HepG2 (cell line): ENCODE results near the gene FGGY. TPM values are rescaled to one million over a fixed set of nuclear protein-coding genes. Genes with fewer than 3 reads are reported as not detected.

Source experiments
- AGO2 ChIP-seq: fragments of 200-400 bp; formaldehyde crosslinking; optimal IDR thresholded peaks from 2 replicates; pipeline ENCODE3; 2017; ENCODE audit warnings: mild to moderate bottlenecking, low read depth, low read length, moderate library complexity
- BORCS8-MEF2B ChIP-seq: sonication (generic); formaldehyde crosslinking; IDR thresholded peaks from 2 replicates; pipeline ENCODE4 v1.8.0; 2022; ENCODE audit warnings: mild to moderate bottlenecking, missing genetic modification reagents
- ETV5 ChIP-seq: IDR thresholded peaks from 2 replicates; pipeline ENCODE4 v1.6.1; 2018; ENCODE audit warnings: missing biosample characterization, missing genetic modification reagents, inconsistent platforms, borderline replicate concordance
- FLYWCH1 ChIP-seq: sonication (generic); formaldehyde crosslinking; IDR thresholded peaks from 2 replicates; pipeline ENCODE4 v1.8.1; 2023; ENCODE audit warnings: mild to moderate bottlenecking, missing genetic modification reagents
- FOXJ3 ChIP-seq: sonication (generic); formaldehyde crosslinking; IDR thresholded peaks from 2 replicates; pipeline ENCODE4 v1.4.0; 2020; ENCODE audit warnings: missing genetic modification reagents, mild to moderate bottlenecking, borderline replicate concordance
- IKZF4 ChIP-seq: sonication (generic); formaldehyde crosslinking; IDR thresholded peaks from 2 replicates; pipeline ENCODE4 v1.5.1; 2020; ENCODE audit warnings: borderline replicate concordance, mild to moderate bottlenecking, low read depth, missing genetic modification reagents; ENCODE audit errors: not compliant biosample characterization
- ISX ChIP-seq: sonication (generic); formaldehyde crosslinking; conservative IDR thresholded peaks from 2 replicates; pipeline ENCODE4 v1.5.0; 2020; ENCODE audit warnings: missing genetic modification reagents
- MAFG ChIP-seq: sonication (generic); formaldehyde crosslinking; IDR thresholded peaks from 2 replicates; pipeline ENCODE4 v1.5.1; 2020; ENCODE audit warnings: mild to moderate bottlenecking, missing genetic modification reagents
- MEF2D ChIP-seq: sonication (generic); formaldehyde crosslinking; IDR thresholded peaks from 2 replicates; pipeline ENCODE4 v1.5.1; 2020; ENCODE audit warnings: mild to moderate bottlenecking, missing genetic modification reagents
- RFXANK ChIP-seq: IDR thresholded peaks from 2 replicates; pipeline ENCODE4 v1.6.1; 2016
- SNRNP70 ChIP-seq: fragments of 200-400 bp; formaldehyde crosslinking; IDR thresholded peaks from 2 replicates; pipeline ENCODE4 v1.6.1; 2017; ENCODE audit warnings: mild to moderate bottlenecking, low read depth, low read length, moderate library complexity
- SP140L ChIP-seq: sonication (generic); formaldehyde crosslinking; IDR thresholded peaks from 2 replicates; pipeline ENCODE4 v1.4.0; 2020; ENCODE audit warnings: missing genetic modification reagents, borderline replicate concordance
- ZIK1 ChIP-seq: sonication (generic); formaldehyde crosslinking; IDR thresholded peaks from 2 replicates; pipeline ENCODE4 v1.5.0; 2020; ENCODE audit warnings: mild to moderate bottlenecking, low read depth, missing genetic modification reagents, borderline replicate concordance
- ZNF547 ChIP-seq: sonication (generic); formaldehyde crosslinking; IDR thresholded peaks from 2 replicates; pipeline ENCODE4 v1.5.1; 2020; ENCODE audit warnings: mild to moderate bottlenecking, missing genetic modification reagents
- ZNF703 ChIP-seq: sonication (generic); formaldehyde crosslinking; IDR thresholded peaks from 2 replicates; pipeline ENCODE4 v1.5.1; 2020; ENCODE audit warnings: missing genetic modification reagents, mild to moderate bottlenecking, moderate library complexity, borderline replicate concordance
- ZSCAN20 ChIP-seq: sonication (generic); formaldehyde crosslinking; IDR thresholded peaks from 2 replicates; pipeline ENCODE4 v1.4.0; 2020; ENCODE audit warnings: missing genetic modification reagents, mild to moderate bottlenecking, borderline replicate concordance
- ZSCAN21 ChIP-seq: sonication (generic); formaldehyde crosslinking; IDR thresholded peaks from 2 replicates; pipeline ENCODE4 v1.8.0; 2022; ENCODE audit warnings: mild to moderate bottlenecking, missing genetic modification reagents, moderate library complexity, borderline replicate concordance
- ZSCAN31 ChIP-seq: sonication (generic); formaldehyde crosslinking; IDR thresholded peaks from 2 replicates; pipeline ENCODE4 v1.5.0; 2020; ENCODE audit warnings: low read depth, mild to moderate bottlenecking, missing genetic modification reagents
- polyA plus RNA-seq, 8 experiments: library from polyadenylated mRNA; depleted of rRNA in 3 of 8; stranded (reverse) in 7 of 8; unstranded in 1 of 8; fragments of >200 nt; fragmentation: Illumina TruSeq in 4 of 8; extraction: Trizol in 4 of 8; gene quantifications; 2 replicates each; pipeline versions ENCODE4 v1.2.1 to v1.2.3, GENCODE V29; 2011 to 2016; ENCODE audit warnings: low read depth in 4 of 8, missing spikeins in 1 of 8, mixed read lengths in 1 of 8; ENCODE audit not compliant: insufficient read depth in 1 of 8
- total RNA-seq, 5 experiments: library from RNA; depleted of rRNA; stranded (reverse); fragments of >200 nt; fragmentation: Illumina TruSeq; extraction: Trizol; gene quantifications; 2 replicates each; pipeline ENCODE4 v1.2.3, GENCODE V29; 2016; ENCODE audit warnings: low read depth in 1 of 5
- TF ChIP-seq, protein P1 (sequence below): sonication (generic); formaldehyde crosslinking; IDR thresholded peaks from 2 replicates; pipeline ENCODE4 v1.9.0; 2021; ENCODE audit warnings: missing genetic modification reagents, borderline replicate concordance
- TF ChIP-seq, protein P2 (sequence below): sonication (generic); formaldehyde crosslinking; IDR thresholded peaks from 2 replicates; pipeline ENCODE4 v1.4.0; 2020; ENCODE audit warnings: mild to moderate bottlenecking, missing genetic modification reagents
- TF ChIP-seq, protein P3 (sequence below): sonication (generic); formaldehyde crosslinking; IDR thresholded peaks from 2 replicates; pipeline ENCODE4 v1.4.0; 2020; ENCODE audit warnings: missing genetic modification reagents
- TF ChIP-seq, protein P4 (sequence below): sonication (generic); formaldehyde crosslinking; IDR thresholded peaks from 2 replicates; pipeline ENCODE4 v1.5.0; 2020; ENCODE audit warnings: missing genetic modification reagents, mild to moderate bottlenecking, borderline replicate concordance

FGGY gene
- total and polyA plus RNA-seq, 2 of the 13 experiments (the other 11 are each of a cell fraction or from before 2014, with no cell fraction given) = 15.7 to 27.5 TPM

DNA sequence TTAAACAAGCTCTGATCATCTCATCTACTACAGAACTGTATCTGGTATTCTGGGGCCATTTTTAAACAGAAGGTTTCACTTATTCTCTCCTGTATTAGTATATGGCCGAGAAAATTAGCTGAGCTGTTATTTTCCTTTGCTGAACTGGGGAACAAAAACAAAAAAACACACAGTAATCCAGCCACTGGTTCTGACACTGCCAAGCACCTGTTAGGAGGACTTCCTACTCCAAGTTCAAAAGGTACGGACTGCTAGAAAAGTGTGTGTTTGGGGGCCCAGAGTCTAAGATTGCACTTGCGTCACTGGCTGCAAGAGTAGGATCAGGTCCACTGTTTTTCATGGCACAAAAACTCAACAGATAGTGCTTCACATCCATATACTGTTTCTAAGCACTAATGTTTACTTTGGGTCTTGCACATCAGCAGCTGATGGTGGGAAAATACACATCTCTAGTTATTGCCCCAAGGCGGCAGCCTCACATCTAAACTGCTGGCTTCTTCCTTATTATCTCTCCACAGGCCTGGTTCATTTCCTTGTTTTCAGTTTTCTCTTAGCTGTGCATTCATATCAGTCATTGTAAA lies 226.1 kb downstream of the FGGY start (continued):
- TF ChIP-seq ZNF547 (CRISPR knock-in tag) (no peak), FLYWCH1 (CRISPR knock-in tag) (no peak), MEF2D (0 out of 2 replicates have a peak, but pooled peaks have one; percentile 21), MAFG (no peak), ZSCAN21 (0 out of 2 replicates have a peak, but pooled peaks have one; percentile 19), ISX (CRISPR knock-in tag) (no peak), ZSCAN20 (no peak), BORCS8-MEF2B (CRISPR knock-in tag) (no peak), RFXANK (CRISPR knock-in tag) (no peak), SNRNP70 (no peak), FOXJ3 (CRISPR knock-in tag) (peak; percentile 34; the same call in 1 of the 2 replicates), ETV5 (CRISPR knock-in tag) (peak; percentile 39; the same call in 1 of the 2 replicates), IKZF4 (no peak), ZNF703 (no peak), SP140L (CRISPR knock-in tag) (no peak), AGO2 (no peak), ZSCAN31 (CRISPR knock-in tag) (no peak), ZIK1 (no peak)
- TF ChIP-seq, protein P1, sequence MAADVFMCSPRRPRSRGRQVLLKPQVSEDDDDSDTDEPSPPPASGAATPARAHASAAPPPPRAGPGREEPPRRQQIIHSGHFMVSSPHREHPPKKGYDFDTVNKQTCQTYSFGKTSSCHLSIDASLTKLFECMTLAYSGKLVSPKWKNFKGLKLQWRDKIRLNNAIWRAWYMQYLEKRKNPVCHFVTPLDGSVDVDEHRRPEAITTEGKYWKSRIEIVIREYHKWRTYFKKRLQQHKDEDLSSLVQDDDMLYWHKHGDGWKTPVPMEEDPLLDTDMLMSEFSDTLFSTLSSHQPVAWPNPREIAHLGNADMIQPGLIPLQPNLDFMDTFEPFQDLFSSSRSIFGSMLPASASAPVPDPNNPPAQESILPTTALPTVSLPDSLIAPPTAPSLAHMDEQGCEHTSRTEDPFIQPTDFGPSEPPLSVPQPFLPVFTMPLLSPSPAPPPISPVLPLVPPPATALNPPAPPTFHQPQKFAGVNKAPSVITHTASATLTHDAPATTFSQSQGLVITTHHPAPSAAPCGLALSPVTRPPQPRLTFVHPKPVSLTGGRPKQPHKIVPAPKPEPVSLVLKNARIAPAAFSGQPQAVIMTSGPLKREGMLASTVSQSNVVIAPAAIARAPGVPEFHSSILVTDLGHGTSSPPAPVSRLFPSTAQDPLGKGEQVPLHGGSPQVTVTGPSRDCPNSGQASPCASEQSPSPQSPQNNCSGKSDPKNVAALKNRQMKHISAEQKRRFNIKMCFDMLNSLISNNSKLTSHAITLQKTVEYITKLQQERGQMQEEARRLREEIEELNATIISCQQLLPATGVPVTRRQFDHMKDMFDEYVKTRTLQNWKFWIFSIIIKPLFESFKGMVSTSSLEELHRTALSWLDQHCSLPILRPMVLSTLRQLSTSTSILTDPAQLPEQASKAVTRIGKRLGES (CRISPR knock-in tag) = no peak
- TF ChIP-seq, protein P2, sequence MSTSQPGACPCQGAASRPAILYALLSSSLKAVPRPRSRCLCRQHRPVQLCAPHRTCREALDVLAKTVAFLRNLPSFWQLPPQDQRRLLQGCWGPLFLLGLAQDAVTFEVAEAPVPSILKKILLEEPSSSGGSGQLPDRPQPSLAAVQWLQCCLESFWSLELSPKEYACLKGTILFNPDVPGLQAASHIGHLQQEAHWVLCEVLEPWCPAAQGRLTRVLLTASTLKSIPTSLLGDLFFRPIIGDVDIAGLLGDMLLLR (CRISPR knock-in tag) = no peak
- TF ChIP-seq, protein P3, sequence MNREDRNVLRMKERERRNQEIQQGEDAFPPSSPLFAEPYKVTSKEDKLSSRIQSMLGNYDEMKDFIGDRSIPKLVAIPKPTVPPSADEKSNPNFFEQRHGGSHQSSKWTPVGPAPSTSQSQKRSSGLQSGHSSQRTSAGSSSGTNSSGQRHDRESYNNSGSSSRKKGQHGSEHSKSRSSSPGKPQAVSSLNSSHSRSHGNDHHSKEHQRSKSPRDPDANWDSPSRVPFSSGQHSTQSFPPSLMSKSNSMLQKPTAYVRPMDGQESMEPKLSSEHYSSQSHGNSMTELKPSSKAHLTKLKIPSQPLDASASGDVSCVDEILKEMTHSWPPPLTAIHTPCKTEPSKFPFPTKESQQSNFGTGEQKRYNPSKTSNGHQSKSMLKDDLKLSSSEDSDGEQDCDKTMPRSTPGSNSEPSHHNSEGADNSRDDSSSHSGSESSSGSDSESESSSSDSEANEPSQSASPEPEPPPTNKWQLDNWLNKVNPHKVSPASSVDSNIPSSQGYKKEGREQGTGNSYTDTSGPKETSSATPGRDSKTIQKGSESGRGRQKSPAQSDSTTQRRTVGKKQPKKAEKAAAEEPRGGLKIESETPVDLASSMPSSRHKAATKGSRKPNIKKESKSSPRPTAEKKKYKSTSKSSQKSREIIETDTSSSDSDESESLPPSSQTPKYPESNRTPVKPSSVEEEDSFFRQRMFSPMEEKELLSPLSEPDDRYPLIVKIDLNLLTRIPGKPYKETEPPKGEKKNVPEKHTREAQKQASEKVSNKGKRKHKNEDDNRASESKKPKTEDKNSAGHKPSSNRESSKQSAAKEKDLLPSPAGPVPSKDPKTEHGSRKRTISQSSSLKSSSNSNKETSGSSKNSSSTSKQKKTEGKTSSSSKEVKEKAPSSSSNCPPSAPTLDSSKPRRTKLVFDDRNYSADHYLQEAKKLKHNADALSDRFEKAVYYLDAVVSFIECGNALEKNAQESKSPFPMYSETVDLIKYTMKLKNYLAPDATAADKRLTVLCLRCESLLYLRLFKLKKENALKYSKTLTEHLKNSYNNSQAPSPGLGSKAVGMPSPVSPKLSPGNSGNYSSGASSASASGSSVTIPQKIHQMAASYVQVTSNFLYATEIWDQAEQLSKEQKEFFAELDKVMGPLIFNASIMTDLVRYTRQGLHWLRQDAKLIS (CRISPR knock-in tag) = no peak
- TF ChIP-seq, protein P4, sequence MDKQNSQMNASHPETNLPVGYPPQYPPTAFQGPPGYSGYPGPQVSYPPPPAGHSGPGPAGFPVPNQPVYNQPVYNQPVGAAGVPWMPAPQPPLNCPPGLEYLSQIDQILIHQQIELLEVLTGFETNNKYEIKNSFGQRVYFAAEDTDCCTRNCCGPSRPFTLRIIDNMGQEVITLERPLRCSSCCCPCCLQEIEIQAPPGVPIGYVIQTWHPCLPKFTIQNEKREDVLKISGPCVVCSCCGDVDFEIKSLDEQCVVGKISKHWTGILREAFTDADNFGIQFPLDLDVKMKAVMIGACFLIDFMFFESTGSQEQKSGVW (CRISPR knock-in tag) = no peak
